Gastroesophageal sphincter (tissue), 4 donors: ENCODE results near the gene CACNA1F. TPM values are rescaled to one million over a fixed set of nuclear protein-coding genes. Genes with fewer than 3 reads are reported as not detected.
"Not testable (repeated sequence)": the region's sequence is repeated elsewhere in the genome, so short reads cannot be mapped to it uniquely, and the experiment has no call there.

Experiments
- ATAC-seq: fragments of 150-250 bp; one replicate; pipeline ENCODE4 v1.9.1; 2016; ENCODE audit warnings: mild to moderate bottlenecking, moderate library complexity
- H3K27ac ChIP-seq, 4 donors: fragments of 200-600 bp; sonication (generic) in 3 of 4; 1 replicate in 3 of 4; 2 replicates in 1 of 4; pipeline ENCODE4 v1.5.1; 2016 to 2019
- H3K27me3 ChIP-seq: fragments of 200-600 bp; sonication (generic); one replicate; pipeline ENCODE4 v1.5.1; 2019
- H3K36me3 ChIP-seq, 2 donors: fragments of 200-600 bp; sonication (generic); one replicate each; pipeline ENCODE4 v1.5.1; 2019; ENCODE audit warnings: control low read depth in 1 of 2
- H3K4me1 ChIP-seq, 3 donors: fragments of 200-600 bp; sonication (generic); 1 replicate in 2 of 3; 2 replicates in 1 of 3; pipeline ENCODE4 v1.5.1; 2016 to 2019; ENCODE audit warnings: control low read depth in 2 of 3
- H3K4me3 ChIP-seq, 2 donors: fragments of 200-600 bp; sonication (generic); one replicate each; pipeline ENCODE4 v1.5.1; 2019; ENCODE audit warnings: mild to moderate bottlenecking in 1 of 2, moderate library complexity in 1 of 2
- H3K9me3 ChIP-seq, 3 donors: fragments of 200-600 bp; sonication (generic); one replicate each; pipeline ENCODE4 v1.5.1; 2017 to 2019; ENCODE audit warnings: control low read depth in 2 of 3
- EP300 ChIP-seq: sonication (generic); formaldehyde crosslinking; IDR thresholded peaks from one replicate; pipeline ENCODE4 v1.6.1; 2017; ENCODE audit warnings: antibody characterized with exemption, mild to moderate bottlenecking
- POLR2A ChIP-seq, 2 donors: fragments of 450-650 bp; IDR thresholded peaks; one replicate each; pipeline ENCODE4 v1.6.1; 2017; ENCODE audit warnings: antibody characterized with exemption in 2 of 2, mild to moderate bottlenecking in 2 of 2, moderate library complexity in 1 of 2
- POLR2AphosphoS5 ChIP-seq: sonication (generic); formaldehyde crosslinking; IDR thresholded peaks from one replicate; pipeline ENCODE4 v1.6.1; 2017; ENCODE audit warnings: antibody characterized with exemption
- WGBS, 2 donors: methylation state at CpG; one replicate each; pipeline ENCODE4 v1.1.5; 2018; ENCODE audit warnings: low coverage in 1 of 2; 5-methylcytosine and 5-hydroxymethylcytosine counted together
- total RNA-seq, 4 donors: library from RNA; depleted of rRNA; stranded (reverse); fragments of >200 nt; gene quantifications; one replicate each; pipeline ENCODE4 v1.1.0, GENCODE V29; 2016
- TF ChIP-seq, protein P1 (sequence below), 4 experiments: fragments of 200-600 bp in 2 of 4; fragments of 450-650 bp in 2 of 4; sonication (generic) in 1 of 4; IDR thresholded peaks; one replicate each; pipeline ENCODE4 v1.5.1; 2017 to 2019; ENCODE audit warnings: antibody characterized with exemption in 4 of 4, mild to moderate bottlenecking in 2 of 4, moderate library complexity in 2 of 4

CACNA1F gene
- total RNA-seq, 4 donors from 2014 or later = 1.7 TPM; not detected in 3

DNA sequence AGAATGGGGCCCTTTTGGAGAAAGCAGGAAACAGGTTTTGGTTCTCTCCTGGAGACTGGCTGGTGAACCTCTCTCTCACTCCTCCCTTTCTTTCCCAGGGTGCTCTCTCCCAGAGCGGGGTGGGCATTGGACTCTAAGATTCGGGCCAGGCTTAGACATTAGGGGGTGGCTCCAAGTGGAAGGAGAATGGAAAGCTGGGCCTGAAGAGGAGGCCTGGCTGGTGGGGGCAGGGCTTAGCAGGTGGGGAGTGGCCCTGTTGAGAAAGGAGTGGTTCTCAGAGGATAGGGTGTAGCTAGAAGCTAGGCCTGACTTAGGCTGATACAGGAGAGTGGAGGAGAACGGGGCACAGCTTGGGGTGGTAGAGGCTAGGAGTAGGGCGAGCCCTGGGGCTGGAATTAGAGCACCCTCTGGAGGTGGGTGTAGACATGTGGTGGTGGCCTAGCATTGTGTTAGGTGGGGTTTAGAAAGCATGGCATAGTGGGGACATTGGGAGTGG lies 55.8 kb downstream of the CACNA1F start:
- peak; percentile 6 for ATAC-seq
- no peaks in the 10 kb centered on the region for H3K27me3 ChIP-seq
- TF ChIP-seq POLR2AphosphoS5 = no peak
- TF ChIP-seq, protein P1, sequence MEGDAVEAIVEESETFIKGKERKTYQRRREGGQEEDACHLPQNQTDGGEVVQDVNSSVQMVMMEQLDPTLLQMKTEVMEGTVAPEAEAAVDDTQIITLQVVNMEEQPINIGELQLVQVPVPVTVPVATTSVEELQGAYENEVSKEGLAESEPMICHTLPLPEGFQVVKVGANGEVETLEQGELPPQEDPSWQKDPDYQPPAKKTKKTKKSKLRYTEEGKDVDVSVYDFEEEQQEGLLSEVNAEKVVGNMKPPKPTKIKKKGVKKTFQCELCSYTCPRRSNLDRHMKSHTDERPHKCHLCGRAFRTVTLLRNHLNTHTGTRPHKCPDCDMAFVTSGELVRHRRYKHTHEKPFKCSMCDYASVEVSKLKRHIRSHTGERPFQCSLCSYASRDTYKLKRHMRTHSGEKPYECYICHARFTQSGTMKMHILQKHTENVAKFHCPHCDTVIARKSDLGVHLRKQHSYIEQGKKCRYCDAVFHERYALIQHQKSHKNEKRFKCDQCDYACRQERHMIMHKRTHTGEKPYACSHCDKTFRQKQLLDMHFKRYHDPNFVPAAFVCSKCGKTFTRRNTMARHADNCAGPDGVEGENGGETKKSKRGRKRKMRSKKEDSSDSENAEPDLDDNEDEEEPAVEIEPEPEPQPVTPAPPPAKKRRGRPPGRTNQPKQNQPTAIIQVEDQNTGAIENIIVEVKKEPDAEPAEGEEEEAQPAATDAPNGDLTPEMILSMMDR (IDR thresholded peaks at IDR 0.05) = peak in 1 of 4 experiments; percentile 19
- H3K4me1 ChIP-seq = peaks cover 0 to 28% (median 3%) of the 10 kb centered on the region in 3 donors
- H3K36me3 ChIP-seq = peaks cover 0 to 64% of the 10 kb centered on the region in 2 donors
- no peak overlapping the region for H3K4me3 ChIP-seq
- no peaks in the 10 kb centered on the region for H3K9me3 ChIP-seq
- H3K27ac ChIP-seq = peak overlapping the region in 3 of 4 donors; percentile 30 to 47 (median 41)
- WGBS, 2 donors = 50% methylated on average over 1 of the region's 4 CpGs; no CpG with 5 or more reads in 1 of the 2 donors

DNA sequence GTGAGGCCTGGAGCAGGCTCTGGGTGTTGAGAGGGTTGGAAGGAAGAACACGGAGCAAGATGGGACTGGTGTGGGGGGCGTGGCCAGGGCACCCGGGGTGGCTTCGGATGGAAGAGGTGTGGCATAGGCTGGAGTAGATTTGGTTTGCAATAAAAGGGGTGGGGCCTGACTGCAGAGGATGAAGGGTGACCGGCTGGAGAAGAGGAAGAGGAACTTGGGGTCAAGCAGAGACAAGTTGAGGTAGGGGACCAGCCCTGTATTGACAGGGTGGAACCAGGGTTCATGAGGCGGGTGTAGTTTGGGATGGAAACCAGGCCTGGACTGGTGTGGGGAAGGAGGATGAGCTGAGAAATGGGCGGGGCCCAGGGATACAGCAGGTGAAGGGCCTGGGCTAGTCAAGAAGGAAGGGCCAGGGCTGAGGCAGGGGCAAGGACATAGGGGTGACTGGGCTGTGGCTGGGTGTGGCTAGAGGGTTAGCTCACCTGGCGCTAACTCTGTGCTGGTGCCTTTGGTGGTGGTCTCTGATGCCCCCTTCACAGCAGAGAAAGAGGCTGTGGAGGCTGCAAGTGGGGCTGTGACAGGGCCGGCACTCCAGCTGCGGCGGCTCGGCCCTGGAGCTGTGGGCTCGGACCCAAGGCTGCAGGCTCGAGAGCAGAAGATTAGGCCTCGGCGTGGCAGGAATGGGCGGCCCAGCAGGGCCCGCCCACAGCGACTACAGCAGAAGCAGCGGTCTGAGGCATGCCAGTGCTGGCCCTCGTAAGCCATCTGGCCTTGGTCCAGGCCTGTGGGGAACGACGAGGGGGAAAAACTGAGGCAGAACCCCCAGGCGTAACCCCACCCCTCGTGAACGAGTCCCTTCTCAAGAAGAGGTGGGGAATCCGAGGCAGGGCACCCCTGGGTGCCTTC lies 56.5 kb downstream of the CACNA1F start:
- TF ChIP-seq, protein P1 (IDR thresholded peaks at IDR 0.05) = no peak
- TF ChIP-seq POLR2AphosphoS5 = no peak
- TF ChIP-seq EP300 = no peak
- no peak for TF ChIP-seq POLR2A (IDR thresholded peaks at IDR 0.05)
- no peak overlapping the region for H3K4me3 ChIP-seq
- no peaks in the 10 kb centered on the region for H3K9me3 ChIP-seq
- ATAC-seq = no peak
- peaks cover 0 to 60% of the 10 kb centered on the region in 2 donors for H3K36me3 ChIP-seq
- peak overlapping the region in 3 of 4 donors; percentile 30 to 47 (median 41) for H3K27ac ChIP-seq
- WGBS, 2 donors = 51 to 64% methylated on average over 3 to 6 of the region's 27 CpGs
- H3K4me1 ChIP-seq = peaks cover 0 to 28% (median 3%) of the 10 kb centered on the region in 3 donors
- no peaks in the 10 kb centered on the region for H3K27me3 ChIP-seq

DNA sequence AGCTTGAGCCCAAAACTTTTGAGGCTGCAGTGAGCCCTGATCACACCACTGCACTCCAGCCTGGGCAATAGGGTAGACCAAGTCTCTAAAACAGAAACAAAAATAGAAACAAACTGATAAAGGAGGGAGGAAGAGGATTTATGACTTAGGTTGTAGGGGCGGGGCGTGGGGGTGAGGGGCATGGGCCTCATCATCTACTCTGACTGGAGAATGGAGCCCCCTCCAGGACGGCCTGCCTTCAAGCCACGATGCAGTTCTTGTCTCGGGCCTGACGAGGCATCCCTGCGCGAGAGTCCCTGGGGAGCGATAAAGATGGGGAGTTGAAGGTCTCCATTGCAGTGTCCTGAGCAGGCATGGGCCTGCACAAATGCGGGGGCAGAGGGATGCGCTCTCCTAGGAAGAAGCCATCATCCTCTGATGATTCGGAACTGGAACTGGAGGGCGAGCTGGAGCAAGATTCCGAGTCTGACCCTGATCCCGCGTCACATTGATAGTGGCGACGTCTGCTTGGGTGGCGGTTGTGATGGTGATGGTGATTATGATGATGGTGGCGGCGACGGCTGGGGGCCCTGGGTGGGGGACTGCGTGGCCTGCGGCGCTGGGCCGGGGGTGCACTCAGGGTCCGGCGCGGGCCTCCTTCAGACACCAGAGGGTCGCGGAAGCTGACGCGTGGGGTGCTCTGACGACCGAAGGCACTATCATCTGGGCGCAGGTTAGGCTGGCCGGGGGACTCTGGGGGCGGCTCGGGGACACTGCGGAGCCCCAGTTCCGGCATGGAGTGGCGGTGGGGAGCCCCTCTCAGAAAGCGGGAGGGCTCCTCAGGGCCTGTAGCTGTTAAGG lies 57.5 kb downstream of the CACNA1F start:
- whole genome bisulfite sequencing, 2 donors = 60% methylated on average over 3 of the region's 43 CpGs; no CpG with 5 or more reads in 1 of the 2 donors
- no peak overlapping the region for H3K4me3 ChIP-seq
- H3K27ac ChIP-seq = no peak overlapping the region
- peaks cover 0 to 56% of the 10 kb centered on the region in 2 donors for H3K36me3 ChIP-seq
- peaks cover 0 to 32% (median 3%) of the 10 kb centered on the region in 3 donors for H3K4me1 ChIP-seq
- H3K9me3 ChIP-seq = no peaks in the 10 kb centered on the region
- no peak for ATAC-seq
- H3K27me3 ChIP-seq = no peaks in the 10 kb centered on the region
- no peak for TF ChIP-seq EP300
- TF ChIP-seq POLR2AphosphoS5 = no peak
- no peak for TF ChIP-seq POLR2A (IDR thresholded peaks at IDR 0.05)
- TF ChIP-seq, protein P1 (IDR thresholded peaks at IDR 0.05) = no peak

DNA sequence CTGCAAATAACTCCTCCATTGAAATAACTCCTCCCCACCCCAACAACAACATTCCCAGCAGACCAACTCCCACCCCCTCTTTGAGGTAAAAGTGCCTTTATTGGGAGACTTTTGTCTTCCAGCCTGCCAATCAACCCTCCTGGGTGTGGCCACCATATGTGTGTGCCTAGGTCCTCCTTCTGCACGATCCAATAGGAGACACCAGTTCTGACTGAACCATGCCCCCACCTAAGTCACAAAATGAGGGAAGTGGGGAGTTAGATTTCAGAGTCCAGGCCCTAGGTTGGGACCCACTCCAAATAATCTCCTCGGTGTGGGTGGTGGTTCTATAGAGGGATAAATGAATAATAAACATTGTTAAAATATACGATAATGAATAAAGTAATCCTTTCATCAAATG lies 58.4 kb downstream of the CACNA1F start:
- H3K36me3 ChIP-seq = peaks cover 0 to 51% of the 10 kb centered on the region in 2 donors
- WGBS, 2 donors = 35 to 50% methylated on average over 2 of the region's 3 CpGs
- H3K27me3 ChIP-seq = no peaks in the 10 kb centered on the region
- TF ChIP-seq POLR2AphosphoS5 (no peak), POLR2A (IDR thresholded peaks at IDR 0.05) (no peak), EP300 (no peak)
- TF ChIP-seq, protein P1 (IDR thresholded peaks at IDR 0.05) = no peak
- no peak for ATAC-seq
- H3K9me3 ChIP-seq = no peaks in the 10 kb centered on the region
- H3K4me1 ChIP-seq = peaks cover 0 to 32% (median 3%) of the 10 kb centered on the region in 3 donors
- H3K27ac ChIP-seq = peak overlapping the region in 1 of 4 donors; percentile 2
- no peak overlapping the region for H3K4me3 ChIP-seq

DNA sequence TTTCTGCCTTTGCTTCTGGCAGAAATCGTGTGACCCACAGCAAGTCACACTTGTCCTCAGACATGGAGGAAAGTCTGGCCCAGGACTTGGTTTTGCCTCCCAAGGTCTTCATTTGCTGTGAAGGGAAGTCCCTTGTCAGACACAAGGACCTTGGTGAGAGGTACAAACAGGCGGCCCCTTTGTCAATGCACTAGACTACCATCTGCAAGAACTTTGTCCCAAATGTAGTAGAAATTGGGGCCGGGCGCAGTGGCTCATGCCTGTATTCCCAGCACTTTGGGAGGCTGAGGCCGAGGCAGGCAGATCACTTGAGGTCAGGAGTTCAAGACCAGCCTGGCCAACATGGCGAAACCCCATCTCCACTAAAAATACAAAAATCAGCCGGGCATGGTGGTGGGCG lies 59.6 kb downstream of the CACNA1F start:
- peak overlapping the region in 1 of 2 donors; percentile 70 for H3K4me3 ChIP-seq
- H3K9me3 ChIP-seq, H3K27me3 ChIP-seq, ATAC-seq: not testable (repeated sequence)
- peak overlapping the region; percentile 82 to 96 (median 93) for H3K27ac ChIP-seq
- no CpG with 5 or more reads among the region's 8 CpGs for WGBS, 2 donors
- peaks cover 0 to 32% (median 3%) of the 10 kb centered on the region in 3 donors for H3K4me1 ChIP-seq
- peaks cover 0 to 39% of the 10 kb centered on the region in 2 donors for H3K36me3 ChIP-seq
